HS-5 (cell line): ENCODE measurements around the gene PTH1R.

Experiments
- DNase-seq: peaks from one replicate; pipeline ENCODE4 v3.0.0-alpha.2; 2012; ENCODE audit warnings: low read depth

The PTH1R gene

GRCh38 chr3:46930166-46930944 lies 52.8 kb downstream of the PTH1R start:
- DNase-seq, result no peak

- DNase-seq, result no peak
These were observed 53.5 kb downstream of the PTH1R start for GRCh38 chr3:46930945-46931403.

- DNase-seq, result no peak
These were observed 54.3 kb downstream of the PTH1R start for GRCh38 chr3:46931631-46932331.

- no peak for DNase-seq
These were observed 55.1 kb downstream of the PTH1R start for GRCh38 chr3:46932455-46933225.

GRCh38 chr3:46933261-46933660 lies 55.7 kb downstream of the PTH1R start:
- no peak for DNase-seq

- DNase-seq, result no peak
These were observed 56.6 kb downstream of the PTH1R start for GRCh38 chr3:46934072-46934471.

- DNase-seq, result peak; percentile 44
These were observed 57.1 kb downstream of the PTH1R start for GRCh38 chr3:46934498-46935167.

- DNase-seq, result peak; percentile 91
These were observed 57.8 kb downstream of the PTH1R start for GRCh38 chr3:46935168-46935858.

- DNase-seq, result no peak
These were observed 58.6 kb downstream of the PTH1R start for GRCh38 chr3:46935989-46936558.

GRCh38 chr3:46936733-46937250 lies 59.3 kb downstream of the PTH1R start:
- DNase-seq, result no peak

GRCh38 chr3:46938118-46938517 lies 60.6 kb downstream of the PTH1R start:
- no peak for DNase-seq

- DNase-seq, result no peak
These were observed 62.3 kb downstream of the PTH1R start for GRCh38 chr3:46939578-46940445.

- DNase-seq, result no peak
These were observed 64.6 kb downstream of the PTH1R start for GRCh38 chr3:46942076-46942475.

- DNase-seq, result no peak
These were observed 65.1 kb downstream of the PTH1R start for GRCh38 chr3:46942481-46943236.

- no peak for DNase-seq
These were observed 66.0 kb downstream of the PTH1R start for GRCh38 chr3:46943237-46944187.

- no peak for DNase-seq
These were observed 66.7 kb downstream of the PTH1R start for GRCh38 chr3:46944191-46944590.

- DNase-seq, result no peak
These were observed 68.9 kb downstream of the PTH1R start for GRCh38 chr3:46946416-46946815.
